SK-N-SH (cell line): ENCODE results near the gene GAS1. TPM values are rescaled to one million over a fixed set of nuclear protein-coding genes. Genes with fewer than 3 reads are reported as not detected.

ENCODE experiments used
- CTCF ChIA-PET: fragments of 300-600, 350-600 bp; formaldehyde crosslinking; extraction: SDS; loops from one replicate; lab custom pipeline; 2021; lab: Yijun Ruan, JAX
- POLR2A ChIA-PET: fragments of 350-600 bp; sonication (Branson Sonifier 250); formaldehyde crosslinking; extraction: SDS; loops from one replicate; lab custom pipeline; 2020; ENCODE audit warnings: antibody characterized with exemption, inconsistent platforms; lab: Yijun Ruan, JAX
- DNase-seq: peaks from one replicate; pipeline ENCODE4 v3.0.0; 2012
- H2AFZ ChIP-seq: fragments of 200-600 bp; sonication (generic); 2 replicates; pipeline ENCODE4 v1.8.1; 2016; ENCODE audit warnings: antibody characterized with exemption, mild to moderate bottlenecking, low read depth
- H3F3A ChIP-seq: fragments of 200-600 bp; sonication (generic); replicated peaks from 2 replicates; pipeline ENCODE3; 2016; ENCODE audit warnings: antibody characterized with exemption, mild to moderate bottlenecking; ENCODE audit not compliant: insufficient read depth
- H3K27ac ChIP-seq, 2 experiments: fragments of 200-500 bp in 1 of 2; fragments of 200-600 bp in 1 of 2; sonication (Bioruptor generic) in 1 of 2; sonication (generic), shearing (Covaris generic) in 1 of 2; 2 replicates each; pipeline versions ENCODE4 v1.5.1 to v1.6.1; 2014 to 2016; ENCODE audit warnings: low read depth in 2 of 2, inconsistent platforms in 1 of 2, low read length in 1 of 2, mild to moderate bottlenecking in 1 of 2, mixed read lengths in 1 of 2
- H3K27me3 ChIP-seq: fragments of 200-600 bp; sonication (generic), shearing (Covaris generic); 2 replicates; pipeline ENCODE4 v1.6.1; 2016; ENCODE audit warnings: mixed run types; ENCODE audit not compliant: insufficient read depth
- H3K36me3 ChIP-seq, 2 experiments: fragments of 200-500 bp in 1 of 2; fragments of 200-600 bp in 1 of 2; sonication (Bioruptor generic) in 1 of 2; sonication (generic) in 1 of 2; replicated peaks in 1 of 2; 2 replicates each; pipeline versions ENCODE3 to v1.5.1; 2014 to 2016; ENCODE audit warnings: low read length in 1 of 2, mild to moderate bottlenecking in 1 of 2; ENCODE audit not compliant: insufficient read depth in 2 of 2, control insufficient read depth in 1 of 2
- H3K4me1 ChIP-seq, 2 experiments: fragments of 200-500 bp in 1 of 2; fragments of 200-600 bp in 1 of 2; sonication (Bioruptor generic) in 1 of 2; sonication (generic), shearing (Covaris generic) in 1 of 2; 2 replicates each; pipeline versions ENCODE4 v1.5.1 to v1.6.1; 2014 to 2016; ENCODE audit warnings: low read depth in 1 of 2, low read length in 1 of 2, mixed run types in 1 of 2; ENCODE audit not compliant: insufficient read depth in 2 of 2, control insufficient read depth in 1 of 2
- H3K4me2 ChIP-seq: fragments of 200-600 bp; sonication (generic), shearing (Covaris generic); 2 replicates; pipeline ENCODE4 v1.6.1; 2017; ENCODE audit warnings: mixed run types
- H3K4me3 ChIP-seq, 2 experiments: fragments of 200-500 bp in 1 of 2; fragments of 200-600 bp in 1 of 2; sonication (Bioruptor generic) in 1 of 2; sonication (generic), shearing (Covaris generic) in 1 of 2; 2 replicates each; pipeline versions ENCODE4 v1.5.1 to v1.8.1; 2014 to 2016; ENCODE audit warnings: low read depth in 2 of 2, inconsistent platforms in 1 of 2, low read length in 1 of 2, mild to moderate bottlenecking in 1 of 2, mixed read lengths in 1 of 2, moderate library complexity in 1 of 2
- H3K79me2 ChIP-seq: fragments of 200-600 bp; sonication (generic); 2 replicates; pipeline ENCODE4 v1.8.1; 2017; ENCODE audit warnings: mild to moderate bottlenecking; ENCODE audit not compliant: insufficient read depth
- H3K9ac ChIP-seq: fragments of 200-600 bp; sonication (generic); 2 replicates; pipeline ENCODE4 v1.6.1; 2017; ENCODE audit warnings: mixed run types
- H3K9me2 ChIP-seq: fragments of 200-600 bp; sonication (generic); 2 replicates; pipeline ENCODE4 v1.6.1; 2017; ENCODE audit warnings: mixed run types
- H3K9me3 ChIP-seq: fragments of 200-600 bp; sonication (generic); 2 replicates; pipeline ENCODE4 v1.6.1; 2017; ENCODE audit warnings: mixed run types, mild to moderate bottlenecking, moderate library complexity
- H4K20me1 ChIP-seq: fragments of 200-600 bp; sonication (generic); 2 replicates; pipeline ENCODE4 v1.6.1; 2017; ENCODE audit warnings: mild to moderate bottlenecking, mixed run types; ENCODE audit not compliant: insufficient read depth
- EP300 ChIP-seq, 2 experiments: IDR thresholded peaks; 2 replicates each; pipeline versions ENCODE4 v1.4.0 to v1.6.1; 2012; ENCODE audit warnings: borderline replicate concordance in 1 of 2, low read depth in 1 of 2, low read length in 1 of 2
- EZH2phosphoT487 ChIP-seq: fragments of 200-600 bp; sonication (generic); IDR thresholded peaks from 2 replicates; pipeline ENCODE4 v1.6.1; 2017; ENCODE audit warnings: low read depth, mixed run types, mild to moderate bottlenecking, antibody characterized with exemption, moderate library complexity, borderline replicate concordance
- FOSL2 ChIP-seq: IDR thresholded peaks from 2 replicates; pipeline ENCODE4 v1.4.0; 2012; ENCODE audit warnings: low read depth, mild to moderate bottlenecking, moderate library complexity, borderline replicate concordance
- FOXJ3 ChIP-seq: sonication (generic); formaldehyde crosslinking; IDR thresholded peaks from 2 replicates; pipeline ENCODE4 v1.5.1; 2020; ENCODE audit warnings: mild to moderate bottlenecking, missing genetic modification reagents
- FOXM1 ChIP-seq: IDR thresholded peaks from 2 replicates; pipeline ENCODE4 v1.4.0; 2012; ENCODE audit warnings: low read depth, mild to moderate bottlenecking
- JUND ChIP-seq: IDR thresholded peaks from 2 replicates; pipeline ENCODE4 v1.4.0; 2012
- POLR2AphosphoS5 ChIP-seq: IDR thresholded peaks from 2 replicates; pipeline ENCODE4 v1.6.1; 2012; ENCODE audit warnings: low read depth, low read length
- RCOR1 ChIP-seq: fragments of 150-350 bp; IDR thresholded peaks from 2 replicates; pipeline ENCODE4 v1.6.1; 2017; ENCODE audit warnings: antibody characterized with exemption, low read length
- RFX5 ChIP-seq: IDR thresholded peaks from 2 replicates; pipeline ENCODE4 v1.6.1; 2012; ENCODE audit warnings: mild to moderate bottlenecking, improper control_type of control experiment, low read length
- TCF12 ChIP-seq: IDR thresholded peaks from 2 replicates; pipeline ENCODE4 v1.4.0; 2012
- TEAD4 ChIP-seq: IDR thresholded peaks from 2 replicates; pipeline ENCODE4 v1.4.0; 2012; ENCODE audit warnings: mild to moderate bottlenecking, borderline replicate concordance; ENCODE audit not compliant: insufficient read depth
- USF2 ChIP-seq: fragments of 150-350 bp; IDR thresholded peaks from 2 replicates; pipeline ENCODE4 v1.6.1; 2017; ENCODE audit warnings: antibody characterized with exemption, low read length, low read depth, borderline replicate concordance
- WGBS: methylation state at CpG from one replicate; pipeline ENCODE4 v1.1.6; 2017; ENCODE audit warnings: low lambda C conversion rate; 5-methylcytosine and 5-hydroxymethylcytosine counted together
- polyA plus RNA-seq, 3 experiments: library from polyadenylated mRNA; depleted of rRNA; stranded (reverse); fragments of >200 nt; gene quantifications; 2 replicates each; pipeline ENCODE4 v1.2.3, GENCODE V29; 2012
- TF ChIP-seq, protein P1 (sequence below): IDR thresholded peaks from 2 replicates; pipeline ENCODE4 v1.4.0; 2012; ENCODE audit warnings: low read depth
- TF ChIP-seq, protein P2 (sequence below): IDR thresholded peaks from 2 replicates; pipeline ENCODE4 v1.4.0; 2012; ENCODE audit warnings: low read depth, borderline replicate concordance
- TF ChIP-seq, protein P3 (sequence below): IDR thresholded peaks from 2 replicates; pipeline ENCODE4 v1.4.0; 2012; ENCODE audit warnings: low read depth, borderline replicate concordance

GAS1 gene
- polyA plus RNA-seq, 1 of the 3 experiments (the other 2 are of a cell fraction) = 37.8 TPM

- no peak overlapping the region for H3K4me3 ChIP-seq
- CTCF ChIA-PET = interaction anchor here (1.3 kb wide), 1 partner anchor 43 kb away, joined by 3 read pairs; no protein-coding TSS in a partner anchor
- no peak overlapping the region for H3K4me2 ChIP-seq
- H3K9me2 ChIP-seq = no peaks in the 10 kb centered on the region
- no peak overlapping the region for H3K27ac ChIP-seq
- H3K79me2 ChIP-seq = no peaks in the 10 kb centered on the region
- H4K20me1 ChIP-seq = no peaks in the 10 kb centered on the region
- no peaks in the 10 kb centered on the region for H3K27me3 ChIP-seq
- no peak overlapping the region for H3K9ac ChIP-seq
- no peak overlapping the region for H2AFZ ChIP-seq
- H3K36me3 ChIP-seq = no peaks in the 10 kb centered on the region
- 82% methylated on average over 8 of the region's 8 CpGs for WGBS
- peaks cover 0 to 9% of the 10 kb centered on the region in 2 experiments; a peak in 1 of 4 replicates for H3K4me1 ChIP-seq
- no peak for TF ChIP-seq RCOR1
- no peak for TF ChIP-seq TEAD4
- no peak for TF ChIP-seq TCF12
- TF ChIP-seq, protein P1, sequence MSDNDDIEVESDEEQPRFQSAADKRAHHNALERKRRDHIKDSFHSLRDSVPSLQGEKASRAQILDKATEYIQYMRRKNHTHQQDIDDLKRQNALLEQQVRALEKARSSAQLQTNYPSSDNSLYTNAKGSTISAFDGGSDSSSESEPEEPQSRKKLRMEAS = no peak
- no peak for TF ChIP-seq JUND
- TF ChIP-seq EP300 (IDR thresholded peaks at IDR 0.05; ENCODE audit: borderline replicate concordance in 1 of 2, low read depth in 1 of 2, low read length in 1 of 2) = no peak
- no peak for TF ChIP-seq RFX5
- TF ChIP-seq USF2 = no peak
- TF ChIP-seq FOXM1 = no peak
- TF ChIP-seq EZH2phosphoT487 = no peak
- no peak for TF ChIP-seq FOSL2
- TF ChIP-seq, protein P2, sequence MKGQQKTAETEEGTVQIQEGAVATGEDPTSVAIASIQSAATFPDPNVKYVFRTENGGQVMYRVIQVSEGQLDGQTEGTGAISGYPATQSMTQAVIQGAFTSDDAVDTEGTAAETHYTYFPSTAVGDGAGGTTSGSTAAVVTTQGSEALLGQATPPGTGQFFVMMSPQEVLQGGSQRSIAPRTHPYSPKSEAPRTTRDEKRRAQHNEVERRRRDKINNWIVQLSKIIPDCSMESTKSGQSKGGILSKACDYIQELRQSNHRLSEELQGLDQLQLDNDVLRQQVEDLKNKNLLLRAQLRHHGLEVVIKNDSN = no peak
- TF ChIP-seq, protein P3, sequence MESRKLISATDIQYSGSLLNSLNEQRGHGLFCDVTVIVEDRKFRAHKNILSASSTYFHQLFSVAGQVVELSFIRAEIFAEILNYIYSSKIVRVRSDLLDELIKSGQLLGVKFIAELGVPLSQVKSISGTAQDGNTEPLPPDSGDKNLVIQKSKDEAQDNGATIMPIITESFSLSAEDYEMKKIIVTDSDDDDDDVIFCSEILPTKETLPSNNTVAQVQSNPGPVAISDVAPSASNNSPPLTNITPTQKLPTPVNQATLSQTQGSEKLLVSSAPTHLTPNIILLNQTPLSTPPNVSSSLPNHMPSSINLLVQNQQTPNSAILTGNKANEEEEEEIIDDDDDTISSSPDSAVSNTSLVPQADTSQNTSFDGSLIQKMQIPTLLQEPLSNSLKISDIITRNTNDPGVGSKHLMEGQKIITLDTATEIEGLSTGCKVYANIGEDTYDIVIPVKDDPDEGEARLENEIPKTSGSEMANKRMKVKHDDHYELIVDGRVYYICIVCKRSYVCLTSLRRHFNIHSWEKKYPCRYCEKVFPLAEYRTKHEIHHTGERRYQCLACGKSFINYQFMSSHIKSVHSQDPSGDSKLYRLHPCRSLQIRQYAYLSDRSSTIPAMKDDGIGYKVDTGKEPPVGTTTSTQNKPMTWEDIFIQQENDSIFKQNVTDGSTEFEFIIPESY = no peak
- TF ChIP-seq FOXJ3 (CRISPR knock-in tag) = no peak
- no peak for TF ChIP-seq POLR2AphosphoS5
- TF ChIP-seq, all 33 proteins: peak for 0
- Histone ChIP-seq H3K9me3 (no peaks in the 10 kb centered on the region), H3F3A (no peaks in the 10 kb centered on the region)
- POLR2A ChIA-PET = interaction anchor here (0.6 kb wide), 1 partner anchor 17 kb away, joined by 5 read pairs; no protein-coding TSS in a partner anchor
- no peak for DNase-seq
These were observed 45.1 kb downstream of the GAS1 start for GRCh38 chr9:86902176-86902575.
